PC-9 (cell line): ENCODE measurements around the gene VENTX. TPM values are rescaled to one million over a fixed set of nuclear protein-coding genes. Genes with fewer than 3 reads are reported as not detected.

ENCODE experiments used
- BruUV-seq: library from RNA; stranded (reverse); fragments of 400-500 nt; replicated peaks from 2 replicates; lab custom pipeline; 2021; lab: Mats Ljungman, UMichigan
- CTCF ChIA-PET: fragments of 300-600 bp; sonication (Branson Sonifier 250); formaldehyde crosslinking; loops from one replicate; lab custom pipeline; 2022; ENCODE audit warnings: antibody characterized with exemption; lab: Charles Lee
- POLR2A ChIA-PET: fragments of 300-600 bp; sonication (Branson Sonifier 250); formaldehyde crosslinking; loops from one replicate; lab custom pipeline; 2022; ENCODE audit warnings: antibody characterized with exemption; ENCODE audit not compliant: unreplicated experiment; lab: Charles Lee
- DNase-seq, 2 experiments: peaks; one replicate each; pipeline versions ENCODE4 v3.0.0 to v3.0.0-alpha.2; 2015 to 2022; ENCODE audit warnings: mixed read lengths in 1 of 2
- H2AFZ ChIP-seq: fragments of 200-600 bp; sonication (generic); 2 replicates; pipeline ENCODE4 v1.8.1; 2017; ENCODE audit warnings: antibody characterized with exemption
- H3F3A ChIP-seq: fragments of 200-600 bp; sonication (generic); 2 replicates; pipeline ENCODE4 v1.8.1; 2017; ENCODE audit warnings: antibody characterized with exemption, mild to moderate bottlenecking, low read depth; ENCODE audit not compliant: insufficient read depth
- H3K27ac ChIP-seq: fragments of 200-600 bp; sonication (generic); 2 replicates; pipeline ENCODE4 v1.6.1; 2016; ENCODE audit warnings: mixed run types
- H3K27me3 ChIP-seq: fragments of 200-600 bp; sonication (generic); 2 replicates; pipeline ENCODE4 v1.6.1; 2016; ENCODE audit warnings: low read depth, mixed run types; ENCODE audit not compliant: insufficient read depth
- H3K36me3 ChIP-seq: fragments of 200-600 bp; sonication (generic); 2 replicates; pipeline ENCODE4 v1.6.1; 2016; ENCODE audit warnings: low read depth, mixed run types
- H3K4me1 ChIP-seq: fragments of 200-600 bp; sonication (generic); replicated peaks from 2 replicates; pipeline ENCODE4 v1.6.1; 2016; ENCODE audit warnings: mixed run types; ENCODE audit not compliant: insufficient read depth
- H3K4me2 ChIP-seq: fragments of 200-600 bp; sonication (generic); 2 replicates; pipeline ENCODE4 v1.6.1; 2017; ENCODE audit warnings: mixed run types
- H3K4me3 ChIP-seq: fragments of 200-600 bp; sonication (generic); 2 replicates; pipeline ENCODE4 v1.6.1; 2016; ENCODE audit warnings: mixed run types
- H3K79me2 ChIP-seq: fragments of 200-600 bp; sonication (generic); 2 replicates; pipeline ENCODE4 v1.6.1; 2017; ENCODE audit warnings: low read depth, mixed run types
- H3K9me2 ChIP-seq: fragments of 200-600 bp; sonication (generic); 2 replicates; pipeline ENCODE4 v1.8.1; 2017; ENCODE audit warnings: mild to moderate bottlenecking; ENCODE audit not compliant: insufficient read depth
- H3K9me3 ChIP-seq: fragments of 200-600 bp; sonication (generic); 2 replicates; pipeline ENCODE4 v1.8.1; 2016; ENCODE audit warnings: low read depth; ENCODE audit not compliant: insufficient read depth
- H4K20me1 ChIP-seq: fragments of 200-600 bp; sonication (generic); 2 replicates; pipeline ENCODE4 v1.8.1; 2017; ENCODE audit not compliant: insufficient read depth
- CTCF ChIP-seq: fragments of 200-600 bp; sonication (generic); conservative IDR thresholded peaks from 2 replicates; pipeline ENCODE4 v1.6.1; 2017; ENCODE audit warnings: mixed run types, antibody characterized with exemption, mild to moderate bottlenecking, moderate library complexity
- EZH2 ChIP-seq: fragments of 200-600 bp; sonication (generic); IDR thresholded peaks from 2 replicates; pipeline ENCODE4 v1.8.0; 2017; ENCODE audit warnings: antibody characterized with exemption, low read depth
- intact Hi-C: fragments of 100-400 bp; cut with micrococcal nuclease; formaldehyde crosslinking; loops from one replicate; pipeline ENCODE4 v1.10.0; 2022; ENCODE audit not compliant: unreplicated experiment
- total RNA-seq: library from RNA; stranded (reverse); gene quantifications from 2 replicates; pipeline ENCODE4 v1.2.3, GENCODE V29; 2021

Gene VENTX
- total RNA-seq, 1 experiment from 2014 or later = not detected

- Histone ChIP-seq H4K20me1 (no peaks in the 10 kb centered on the region), H3F3A (no peaks in the 10 kb centered on the region), H3K4me3 (no peak overlapping the region), H3K36me3 (no peaks in the 10 kb centered on the region), H3K79me2 (no peaks in the 10 kb centered on the region), H3K9me2 (no peaks in the 10 kb centered on the region), H3K27me3 (peaks cover 27% of the 10 kb centered on the region), H3K27ac (no peak overlapping the region), H3K9me3 (no peaks in the 10 kb centered on the region), H2AFZ (no peak overlapping the region), H3K4me2 (no peak overlapping the region), H3K4me1 (no peaks in the 10 kb centered on the region)
- intact Hi-C loops = no loop called here
- ChIA-PET POLR2A (no interaction called here), CTCF (no interaction called here)
- no TSS peak for BruUV-seq
- DNase-seq = no peak
- TF ChIP-seq EZH2 = no peak
- TF ChIP-seq CTCF = no peak
Observed at GRCh38 chr10:133199992-133200611, 37.6 kb upstream of the VENTX start.

GRCh38 chr10:133200621-133201031 is 37.0 kb upstream of the VENTX start:
- Histone ChIP-seq H3F3A (no peaks in the 10 kb centered on the region), H3K4me3 (no peak overlapping the region), H3K4me1 (no peaks in the 10 kb centered on the region), H4K20me1 (no peaks in the 10 kb centered on the region), H3K9me3 (no peaks in the 10 kb centered on the region), H3K27ac (no peak overlapping the region), H2AFZ (no peak overlapping the region), H3K79me2 (no peaks in the 10 kb centered on the region), H3K4me2 (no peak overlapping the region), H3K27me3 (peaks cover 32% of the 10 kb centered on the region), H3K36me3 (no peaks in the 10 kb centered on the region), H3K9me2 (no peaks in the 10 kb centered on the region)
- BruUV-seq = no TSS peak
- intact Hi-C loops = no loop called here
- DNase-seq = no peak
- no peak for TF ChIP-seq CTCF
- no peak for TF ChIP-seq EZH2
- CTCF ChIA-PET = no interaction called here
- POLR2A ChIA-PET = no interaction called here

- TF ChIP-seq EZH2 (no peak), CTCF (no peak)
- Histone ChIP-seq H3K27me3 (peaks cover 32% of the 10 kb centered on the region), H3K4me3 (no peak overlapping the region), H3K4me1 (no peaks in the 10 kb centered on the region), H3K36me3 (no peaks in the 10 kb centered on the region), H3K4me2 (no peak overlapping the region), H4K20me1 (no peaks in the 10 kb centered on the region), H3K9me3 (no peaks in the 10 kb centered on the region), H3K79me2 (no peaks in the 10 kb centered on the region), H3K27ac (no peak overlapping the region), H3K9me2 (no peaks in the 10 kb centered on the region), H2AFZ (no peak overlapping the region), H3F3A (no peaks in the 10 kb centered on the region)
- ChIA-PET POLR2A (no interaction called here), CTCF (no interaction called here)
- intact Hi-C loops = no loop called here
- BruUV-seq = no TSS peak
- no peak for DNase-seq
Observed at GRCh38 chr10:133201151-133201947, 36.3 kb upstream of the VENTX start.
